Measurements from ENCODE around the gene NHLRC2. TPM values are rescaled to one million over a fixed set of nuclear protein-coding genes. Genes with fewer than 3 reads are reported as not detected.

Gene NHLRC2
- polyA plus RNA-seq, 1 donor = 28.4 TPM

DNA sequence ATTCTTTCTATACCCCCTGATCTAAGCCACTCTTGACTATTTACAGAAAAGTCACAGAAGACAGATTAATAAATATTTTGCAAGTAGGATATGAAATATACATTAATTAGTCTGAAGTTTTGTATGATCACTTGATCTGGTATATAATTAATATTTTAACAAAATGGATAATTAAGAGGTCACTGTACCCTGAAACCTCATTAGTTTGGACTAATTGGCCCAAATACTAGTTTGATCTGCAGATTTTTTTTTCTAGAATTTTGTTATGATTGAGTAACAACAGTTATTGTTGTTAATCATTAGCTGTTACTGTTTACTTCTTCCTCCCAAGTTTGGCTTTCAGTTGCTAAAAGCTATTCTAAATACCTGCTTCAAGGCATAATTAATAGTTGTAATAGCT, 2.7 kb downstream of the NHLRC2 start:
- DNase-seq = no peak

- DNase-seq = no peak
Measured at GRCh38 chr10:113858541-113858940, 4.1 kb downstream of the NHLRC2 start.

DNA sequence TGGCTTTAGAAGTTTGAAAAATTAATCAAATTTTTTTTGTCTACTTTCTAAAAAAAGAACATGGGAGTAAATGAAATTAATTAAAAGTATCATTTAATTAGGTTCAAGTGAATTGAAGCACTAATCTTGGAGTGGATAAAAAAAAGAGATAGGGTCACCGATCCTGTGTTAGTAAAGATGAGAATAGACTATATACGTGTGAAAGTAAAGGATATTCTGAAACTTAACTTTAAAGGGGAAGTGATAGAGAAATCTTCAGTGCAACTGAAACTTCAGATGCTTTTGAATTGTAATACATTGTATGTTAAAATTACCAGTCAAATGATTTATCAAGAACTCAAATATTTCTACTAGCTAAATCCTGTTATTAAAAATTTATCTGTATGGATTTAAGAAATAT, 4.8 kb downstream of the NHLRC2 start:
- no peak for DNase-seq

DNA sequence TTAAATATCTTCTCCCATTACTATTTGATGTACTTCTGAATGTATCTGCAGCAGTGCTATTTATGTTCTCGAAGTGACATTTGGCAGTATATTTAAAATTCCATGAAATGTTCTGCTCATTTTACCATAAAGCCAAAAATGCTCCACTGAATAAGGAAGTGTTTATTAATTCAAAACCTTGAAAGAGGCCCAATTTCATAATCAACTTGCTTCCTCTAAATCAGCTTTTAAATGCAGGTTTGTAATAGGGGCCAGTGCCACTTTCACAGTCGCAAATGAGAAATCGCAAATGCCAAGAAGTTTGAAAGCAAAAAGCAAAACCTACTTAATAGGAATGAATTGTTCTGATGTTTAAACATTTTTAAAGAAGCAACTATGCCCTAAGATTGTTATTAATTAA, 11.4 kb downstream of the NHLRC2 start:
- DNase-seq = no peak

DNA sequence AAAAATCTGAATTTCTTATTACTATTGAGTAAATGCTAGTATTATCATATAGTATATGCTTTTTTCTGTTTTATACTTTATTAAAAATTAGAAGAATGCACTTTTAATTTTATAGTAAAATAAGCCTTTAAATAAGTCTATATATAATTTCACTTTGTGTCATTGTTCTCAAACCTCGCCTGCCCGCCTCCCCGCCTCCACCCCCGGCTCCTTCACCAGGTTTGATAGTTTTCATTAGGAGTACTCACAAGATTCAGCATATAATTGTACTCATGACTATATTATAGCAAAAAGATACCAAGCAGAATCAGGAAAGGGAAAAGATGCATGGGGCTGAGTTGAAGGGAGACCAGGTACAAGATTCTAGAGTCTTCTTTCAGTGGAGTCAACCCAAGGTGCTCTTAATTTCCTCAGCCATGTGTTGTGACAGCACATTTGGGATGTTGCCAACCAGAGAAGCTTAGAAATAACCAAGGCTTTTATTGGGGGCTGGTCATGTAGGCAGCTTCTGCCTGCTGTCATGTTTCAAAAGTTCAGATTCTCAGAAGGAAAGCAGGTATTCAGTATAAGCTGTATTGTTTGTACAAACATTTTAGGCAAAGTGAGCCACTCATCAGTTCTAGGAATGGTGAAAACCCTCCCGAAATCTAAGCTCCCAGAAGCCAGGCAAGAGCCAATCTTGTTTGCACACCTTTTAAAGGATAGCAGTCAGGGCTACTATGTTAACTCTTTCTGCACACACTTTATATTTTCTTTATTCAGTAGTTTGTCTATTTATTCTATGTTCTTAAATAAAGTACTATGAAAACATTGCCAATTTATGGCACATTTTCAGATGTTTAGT, 12.3 kb downstream of the NHLRC2 start:
- DNase-seq = no peak

DNA sequence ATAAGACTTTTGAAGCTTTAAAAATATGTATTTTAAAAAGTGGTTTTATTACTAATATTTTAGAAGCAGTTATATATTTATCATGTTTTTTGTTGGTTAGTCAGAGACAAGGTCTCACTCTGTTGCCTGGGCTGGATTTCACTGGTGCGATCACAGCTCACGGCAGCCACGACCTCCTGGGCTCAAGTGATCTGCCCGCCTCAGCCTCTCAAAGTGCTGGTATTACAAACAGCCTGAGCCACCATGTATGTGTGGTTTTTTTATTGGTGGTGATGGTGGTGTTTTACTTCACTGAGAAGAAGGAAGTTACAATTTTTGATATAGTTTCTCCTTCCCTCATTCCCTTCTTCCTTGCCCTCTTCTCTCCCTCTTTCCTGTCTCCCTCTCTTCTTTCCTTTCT, 13.4 kb downstream of the NHLRC2 start:
- no peak for DNase-seq

- no peak for DNase-seq
Measured at GRCh38 chr10:113869789-113870188, 15.3 kb downstream of the NHLRC2 start.

- DNase-seq = no peak
Measured at GRCh38 chr10:113872139-113873030, 17.9 kb downstream of the NHLRC2 start.

DNA sequence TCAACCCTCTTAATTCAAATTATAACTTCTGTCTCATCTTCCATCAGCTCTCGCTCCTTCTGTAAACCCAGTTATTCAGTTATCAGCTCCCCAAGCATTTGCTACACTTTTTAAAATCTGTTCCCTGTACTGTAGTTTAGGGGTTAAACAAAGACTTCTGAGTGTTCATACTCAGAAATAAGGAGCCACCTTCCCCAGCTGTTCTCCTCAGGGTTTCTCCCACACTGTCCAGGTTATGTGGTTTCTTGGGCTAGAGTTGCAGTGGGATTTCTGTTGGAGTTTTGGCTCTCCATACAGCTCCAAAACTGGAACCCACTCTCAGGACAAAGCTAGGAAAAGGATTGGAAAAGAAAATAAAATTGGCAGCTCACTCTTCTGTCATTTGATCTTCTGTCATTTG, 20.8 kb downstream of the NHLRC2 start:
- no peak for DNase-seq

GRCh38 chr10:113876461-113876860, 22.0 kb downstream of the NHLRC2 start:
- DNase-seq = no peak

GRCh38 chr10:113879691-113880090, 25.2 kb downstream of the NHLRC2 start:
- no peak for DNase-seq

DNA sequence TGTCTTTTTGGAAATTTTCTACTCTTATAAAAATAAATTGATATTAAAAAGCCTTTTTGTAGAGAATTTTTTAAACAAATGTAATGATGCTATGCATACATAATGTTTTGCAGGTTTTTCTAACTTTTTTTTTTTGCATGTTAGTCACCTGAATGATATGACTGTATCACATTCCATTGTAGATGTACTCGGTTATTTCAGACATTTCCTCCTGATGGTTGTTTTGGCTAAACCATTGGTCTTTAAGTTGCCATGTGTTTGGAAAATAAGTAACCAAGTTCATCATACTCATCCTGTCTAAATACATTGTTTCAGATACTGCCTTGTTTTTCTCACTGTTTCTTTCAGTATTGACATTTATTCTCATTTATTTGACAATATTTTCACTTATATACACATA, 25.8 kb downstream of the NHLRC2 start:
- no peak for DNase-seq

DNA sequence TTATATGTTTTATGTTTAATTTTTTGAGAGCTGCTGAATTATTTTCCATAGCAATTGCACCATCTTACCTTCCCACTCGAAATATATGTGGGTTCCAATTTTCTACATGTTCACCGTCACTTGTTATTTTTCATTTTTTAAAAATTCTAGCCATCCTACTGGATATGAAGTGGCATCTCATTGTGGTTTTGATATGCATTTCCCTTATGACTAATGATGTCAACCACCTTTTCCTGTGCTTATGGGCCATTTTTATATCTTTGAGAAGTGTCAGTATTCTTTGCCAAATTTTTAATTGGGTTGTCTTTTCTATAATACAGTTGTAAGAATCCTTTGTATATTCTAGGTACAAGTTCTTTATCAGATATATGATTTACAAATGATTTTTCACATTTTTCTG, 27.8 kb downstream of the NHLRC2 start:
- no peak for DNase-seq

- no peak for DNase-seq
Measured at GRCh38 chr10:113889911-113890310, 35.5 kb downstream of the NHLRC2 start.

GRCh38 chr10:113890769-113891168, 36.3 kb downstream of the NHLRC2 start:
- no peak for DNase-seq

- DNase-seq = no peak
Measured at GRCh38 chr10:113891476-113891875, 37.0 kb downstream of the NHLRC2 start.

- no peak for DNase-seq
Measured at GRCh38 chr10:113893570-113893969, 39.1 kb downstream of the NHLRC2 start.

DNA sequence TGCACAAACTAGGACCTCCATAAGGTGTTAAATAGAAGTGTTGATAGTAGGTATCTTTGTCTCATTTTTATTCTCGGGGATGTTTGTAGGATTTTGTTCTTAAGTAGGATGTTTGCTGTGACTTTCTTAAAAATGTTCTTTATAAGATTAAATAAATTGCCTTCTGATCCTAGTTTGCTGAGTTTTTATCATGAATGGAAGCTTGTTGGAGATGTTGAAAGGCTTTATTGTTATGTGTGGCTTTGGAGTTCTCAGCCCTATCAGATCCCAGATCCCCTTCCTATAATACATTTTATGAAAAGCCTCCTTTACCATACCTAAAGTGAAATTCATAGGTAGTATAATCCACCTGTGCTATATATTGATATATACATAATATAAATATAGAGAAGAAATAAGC, 40.1 kb downstream of the NHLRC2 start:
- DNase-seq = no peak

GRCh38 chr10:113895018-113895417, 40.6 kb downstream of the NHLRC2 start:
- DNase-seq = no peak

GRCh38 chr10:113897693-113898618, 43.5 kb downstream of the NHLRC2 start:
- no peak for DNase-seq

DNA sequence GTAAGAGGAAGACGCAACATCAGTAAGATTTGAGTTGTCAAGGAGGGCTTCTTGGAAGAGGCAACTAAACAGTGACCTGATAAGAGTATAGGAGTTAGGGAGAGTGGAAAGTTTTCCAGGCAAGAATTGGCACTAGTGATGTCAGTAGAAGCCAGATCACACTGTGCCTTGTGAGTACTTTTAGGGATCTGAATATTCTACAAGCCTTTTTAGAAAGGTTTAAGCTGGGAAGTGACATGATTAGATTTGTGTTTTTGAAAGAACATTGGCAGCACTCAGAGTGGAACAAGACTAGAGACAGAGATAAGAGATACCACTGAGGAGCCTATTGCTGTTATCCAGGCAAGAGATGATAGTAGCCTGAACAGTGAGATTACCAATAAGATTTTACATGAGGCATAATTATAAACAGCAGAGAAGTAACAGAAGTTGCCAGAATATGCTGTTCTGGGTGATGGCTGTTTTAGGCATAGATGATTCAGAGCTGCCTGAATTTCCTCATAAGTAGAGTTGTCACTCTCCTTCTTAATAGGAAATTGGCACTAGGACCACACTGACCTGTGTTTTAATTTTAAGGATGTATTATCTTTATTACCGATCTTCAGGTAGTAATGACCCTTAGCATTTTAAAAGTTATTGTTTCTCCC, 45.6 kb downstream of the NHLRC2 start:
- DNase-seq = no peak

DNA sequence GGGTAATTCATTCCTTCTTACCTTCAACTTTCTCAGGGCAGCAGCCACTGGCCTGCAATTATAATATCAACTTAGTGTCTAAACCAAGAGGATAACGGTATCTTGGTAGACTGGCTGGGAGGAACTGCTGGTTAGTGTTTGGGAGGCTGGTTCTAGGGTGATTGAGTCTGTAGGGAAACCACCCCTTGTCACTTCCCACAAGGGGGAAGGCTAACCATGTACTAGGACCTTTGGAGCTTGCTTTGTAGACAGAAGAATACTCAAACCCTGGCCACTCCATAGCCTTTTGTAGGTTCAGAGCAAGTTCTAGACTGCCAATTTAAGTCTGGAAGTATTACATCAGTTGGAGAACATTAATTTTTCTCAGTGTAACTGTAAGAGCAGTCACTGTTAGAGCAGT, 51.3 kb downstream of the NHLRC2 start:
- DNase-seq = no peak
